Nephron progenitor cell (in vitro differentiated cells): Measurements from ENCODE around the gene SMAD3.

ENCODE experiments used
- DNase-seq: peaks from one replicate; pipeline ENCODE4 v3.0.0; 2021
- H3K27ac Mint-ChIP-seq: 2 replicates; pipeline ENCODE4 v1.8.0; 2021; ENCODE audit warnings: mild to moderate bottlenecking, moderate library complexity, mixed read lengths
- H3K27me3 Mint-ChIP-seq: 2 replicates; pipeline ENCODE4 v1.8.0; 2021; ENCODE audit warnings: mild to moderate bottlenecking, low read depth, mixed read lengths; ENCODE audit not compliant: poor library complexity
- H3K36me3 Mint-ChIP-seq: 2 replicates; pipeline ENCODE4 v1.8.0; 2021; ENCODE audit warnings: low read depth, mixed read lengths
- H3K4me1 Mint-ChIP-seq: 2 replicates; pipeline ENCODE4 v1.8.0; 2021; ENCODE audit warnings: mixed read lengths
- H3K4me3 Mint-ChIP-seq: 2 replicates; pipeline ENCODE4 v1.8.0; 2021; ENCODE audit warnings: mild to moderate bottlenecking, moderate library complexity, mixed read lengths
- H3K9me3 Mint-ChIP-seq: 2 replicates; pipeline ENCODE4 v1.8.0; 2021; ENCODE audit warnings: mild to moderate bottlenecking, moderate library complexity, mixed read lengths
- CTCF ChIP-seq: fragments of 200-600 bp; sonication (generic); IDR thresholded peaks from 2 replicates; pipeline ENCODE4 v1.5.0; 2021; ENCODE audit warnings: antibody characterized with exemption

The SMAD3 gene

GRCh38 chr15:67080900-67081431 lies 15.6 kb downstream of the SMAD3 start:
- Mint-ChIP-seq H3K36me3 (peaks cover 63% of the 10 kb centered on the region), H3K4me1 (peaks cover 92% of the 10 kb centered on the region), H3K9me3 (no peaks in the 10 kb centered on the region), H3K27me3 (peaks cover 5% of the 10 kb centered on the region), H3K4me3 (no peak overlapping the region), H3K27ac (peak overlapping the region; percentile 58)
- no peak for TF ChIP-seq CTCF
- DNase-seq: no peak

GRCh38 chr15:67082007-67082536 lies 16.7 kb downstream of the SMAD3 start:
- no peaks in the 10 kb centered on the region for H3K9me3 Mint-ChIP-seq
- H3K36me3 Mint-ChIP-seq: peaks cover 59% of the 10 kb centered on the region
- TF ChIP-seq CTCF: no peak
- peak overlapping the region; percentile 18 for H3K4me3 Mint-ChIP-seq
- DNase-seq: no peak
- H3K27ac Mint-ChIP-seq: peak overlapping the region; percentile 81
- peaks cover 4% of the 10 kb centered on the region for H3K27me3 Mint-ChIP-seq
- peaks cover 92% of the 10 kb centered on the region for H3K4me1 Mint-ChIP-seq

GRCh38 chr15:67083135-67083762 lies 17.8 kb downstream of the SMAD3 start:
- peaks cover 57% of the 10 kb centered on the region for H3K36me3 Mint-ChIP-seq
- peaks cover 6% of the 10 kb centered on the region for H3K27me3 Mint-ChIP-seq
- peaks cover 92% of the 10 kb centered on the region for H3K4me1 Mint-ChIP-seq
- H3K27ac Mint-ChIP-seq: peak overlapping the region; percentile 81
- DNase-seq: no peak
- no peak for TF ChIP-seq CTCF
- H3K9me3 Mint-ChIP-seq: no peaks in the 10 kb centered on the region
- no peak overlapping the region for H3K4me3 Mint-ChIP-seq

GRCh38 chr15:67084561-67084960 lies 19.2 kb downstream of the SMAD3 start:
- no peak overlapping the region for H3K4me3 Mint-ChIP-seq
- H3K9me3 Mint-ChIP-seq: no peaks in the 10 kb centered on the region
- TF ChIP-seq CTCF: no peak
- H3K27ac Mint-ChIP-seq: no peak overlapping the region
- peaks cover 96% of the 10 kb centered on the region for H3K4me1 Mint-ChIP-seq
- peaks cover 9% of the 10 kb centered on the region for H3K27me3 Mint-ChIP-seq
- DNase-seq: no peak
- peaks cover 48% of the 10 kb centered on the region for H3K36me3 Mint-ChIP-seq

- peaks cover 96% of the 10 kb centered on the region for H3K4me1 Mint-ChIP-seq
- H3K36me3 Mint-ChIP-seq: peaks cover 40% of the 10 kb centered on the region
- H3K27ac Mint-ChIP-seq: no peak overlapping the region
- H3K4me3 Mint-ChIP-seq: no peak overlapping the region
- H3K27me3 Mint-ChIP-seq: peaks cover 9% of the 10 kb centered on the region
- H3K9me3 Mint-ChIP-seq: no peaks in the 10 kb centered on the region
- DNase-seq: no peak
- TF ChIP-seq CTCF: no peak
Observed at GRCh38 chr15:67085237-67085817, 19.9 kb downstream of the SMAD3 start.
